IMR-90 (cell line): ENCODE data around the gene CAPN2. TPM values are rescaled to one million over a fixed set of nuclear protein-coding genes. Genes with fewer than 3 reads are reported as not detected.

Experiments
- ATAC-seq: fragments of 200-7000 bp; cut with Tn5 transposase; 2 replicates; pipeline ENCODE4 v1.9.1; 2020; ENCODE audit warnings: low read depth, mild to moderate bottlenecking, moderate library complexity
- BruUV-seq: library from RNA; stranded (reverse); fragments of 400-500 nt; replicated peaks from 2 replicates; lab custom pipeline; 2021; lab: Mats Ljungman, UMichigan
- CTCF ChIA-PET: fragments of 300-600 bp; formaldehyde crosslinking; extraction: SDS; loops from one replicate; lab custom pipeline; 2021; ENCODE audit warnings: antibody characterized with exemption; lab: Yijun Ruan, JAX
- POLR2A ChIA-PET: fragments of 300-600 bp; sonication (Branson Sonifier 250); formaldehyde crosslinking; loops from one replicate; lab custom pipeline; 2022; ENCODE audit warnings: antibody characterized with exemption; ENCODE audit not compliant: unreplicated experiment; lab: Charles Lee
- DNase-seq: peaks from one replicate; pipeline ENCODE4 v3.0.0; 2013
- H2AFZ ChIP-seq: replicated peaks from 2 replicates; pipeline ENCODE3; 2013; ENCODE audit warnings: low read length, mild to moderate bottlenecking; ENCODE audit not compliant: poor library complexity
- H2AK5ac ChIP-seq: 2 replicates; pipeline ENCODE4 v1.6.1; 2013; ENCODE audit warnings: low read depth, low read length, inconsistent platforms
- H2AK9ac ChIP-seq: replicated peaks from 2 replicates; pipeline ENCODE3; 2013; ENCODE audit warnings: mild to moderate bottlenecking, low read depth, low read length, moderate library complexity; ENCODE audit not compliant: poor library complexity
- H2BK120ac ChIP-seq: 2 replicates; pipeline ENCODE4 v1.6.1; 2013; ENCODE audit warnings: low read depth, low read length, inconsistent platforms
- H2BK15ac ChIP-seq: 3 replicates; pipeline ENCODE4 v1.6.1; 2013; ENCODE audit warnings: low read depth, low read length, inconsistent platforms
- H2BK20ac ChIP-seq: 2 replicates; pipeline ENCODE4 v1.6.1; 2013; ENCODE audit warnings: low read depth, mild to moderate bottlenecking, inconsistent platforms, low read length, moderate library complexity
- H2BK5ac ChIP-seq: 2 replicates; pipeline ENCODE4 v1.6.1; 2013; ENCODE audit warnings: mild to moderate bottlenecking, low read depth, low read length, inconsistent platforms; ENCODE audit not compliant: poor library complexity, severe bottlenecking
- H3K14ac ChIP-seq: replicated peaks from 2 replicates; pipeline ENCODE4 v1.6.1; 2013; ENCODE audit warnings: low read depth, low read length, inconsistent platforms
- H3K18ac ChIP-seq: 2 replicates; pipeline ENCODE4 v1.6.1; 2013; ENCODE audit warnings: low read depth, low read length, control low read depth
- H3K23ac ChIP-seq: 2 replicates; pipeline ENCODE4 v1.6.1; 2013; ENCODE audit warnings: low read depth, low read length, inconsistent platforms
- H3K27ac ChIP-seq: 2 replicates; pipeline ENCODE4 v1.5.1; 2013; ENCODE audit warnings: mild to moderate bottlenecking, control low read depth, low read length; ENCODE audit not compliant: insufficient read depth
- H3K27me3 ChIP-seq: 2 replicates; pipeline ENCODE4 v1.6.1; 2013; ENCODE audit warnings: low read length; ENCODE audit not compliant: control insufficient read depth, insufficient read depth
- H3K36me3 ChIP-seq: 2 replicates; pipeline ENCODE4 v1.6.1; 2013; ENCODE audit warnings: low read length, mixed read lengths; ENCODE audit not compliant: control insufficient read depth, insufficient read depth
- H3K4ac ChIP-seq: 2 replicates; pipeline ENCODE4 v1.6.1; 2013; ENCODE audit warnings: low read depth, low read length, inconsistent platforms
- H3K4me1 ChIP-seq: 2 replicates; pipeline ENCODE4 v1.6.1; 2013; ENCODE audit warnings: low read length, mixed read lengths; ENCODE audit not compliant: control insufficient read depth, insufficient read depth
- H3K4me2 ChIP-seq: 2 replicates; pipeline ENCODE4 v1.6.1; 2013; ENCODE audit warnings: low read depth, mild to moderate bottlenecking, control low read depth, low read length, moderate library complexity
- H3K4me3 ChIP-seq: 2 replicates; pipeline ENCODE4 v1.5.1; 2013; ENCODE audit warnings: low read depth, mild to moderate bottlenecking, control low read depth, low read length, moderate library complexity; ENCODE audit not compliant: insufficient read depth
- H3K56ac ChIP-seq: 2 replicates; pipeline ENCODE4 v1.6.1; 2013; ENCODE audit warnings: low read length, inconsistent platforms; ENCODE audit not compliant: insufficient read depth; ENCODE audit errors: extremely low read depth
- H3K79me1 ChIP-seq, 2 experiments: 2 replicates each; pipeline ENCODE4 v1.6.1; 2013; ENCODE audit warnings: low read length in 2 of 2, inconsistent platforms in 1 of 2, low read depth in 1 of 2
- H3K9ac ChIP-seq: 2 replicates; pipeline ENCODE4 v1.6.1; 2013; ENCODE audit warnings: low read depth, low read length, control low read depth
- H3K9me1 ChIP-seq: 2 replicates; pipeline ENCODE4 v1.6.1; 2013; ENCODE audit warnings: low read length, inconsistent platforms; ENCODE audit not compliant: insufficient read depth
- H3K9me3 ChIP-seq: 2 replicates; pipeline ENCODE4 v1.6.1; 2013; ENCODE audit warnings: low read length; ENCODE audit not compliant: control insufficient read depth, insufficient read depth
- H4K20me1 ChIP-seq: 2 replicates; pipeline ENCODE4 v1.6.1; 2013; ENCODE audit warnings: low read length, inconsistent platforms; ENCODE audit not compliant: insufficient read depth
- H4K5ac ChIP-seq: 2 replicates; pipeline ENCODE4 v1.6.1; 2013; ENCODE audit warnings: mild to moderate bottlenecking, low read depth, low read length, control low read depth
- H4K8ac ChIP-seq, 2 experiments: 2 replicates each; pipeline ENCODE4 v1.6.1; 2013; ENCODE audit warnings: low read depth in 2 of 2, low read length in 2 of 2, control low read depth in 1 of 2, inconsistent platforms in 1 of 2
- H4K91ac ChIP-seq: 2 replicates; pipeline ENCODE4 v1.6.1; 2013; ENCODE audit warnings: low read depth, low read length, inconsistent platforms; ENCODE audit not compliant: insufficient read depth
- CEBPB ChIP-seq: IDR thresholded peaks from 2 replicates; pipeline ENCODE4 v1.6.1; 2012; ENCODE audit warnings: low read depth, low read length, improper control_type of control experiment
- CHD1 ChIP-seq: IDR thresholded peaks from 2 replicates; pipeline ENCODE4 v1.6.1; 2012; ENCODE audit warnings: low read depth, low read length, improper control_type of control experiment
- MAFK ChIP-seq: IDR thresholded peaks from 2 replicates; pipeline ENCODE4 v1.6.1; 2012; ENCODE audit warnings: low read depth, low read length, improper control_type of control experiment
- NFE2L2 ChIP-seq: fragments of 150-350 bp; IDR thresholded peaks from 2 replicates; pipeline ENCODE4 v1.6.1; 2016; ENCODE audit warnings: low read depth, mild to moderate bottlenecking, low read length
- POLR2A ChIP-seq: IDR thresholded peaks from 2 replicates; pipeline ENCODE4 v1.6.1; 2012; ENCODE audit warnings: mild to moderate bottlenecking, low read depth, low read length
- RFX5 ChIP-seq: IDR thresholded peaks from 2 replicates; pipeline ENCODE4 v1.8.0; 2012; ENCODE audit warnings: low read depth, mild to moderate bottlenecking, low read length, moderate library complexity
- USF2 ChIP-seq: fragments of 150-350 bp; IDR thresholded peaks from 2 replicates; pipeline ENCODE4 v1.6.1; 2017; ENCODE audit warnings: mild to moderate bottlenecking, antibody characterized with exemption, low read length, low read depth
- WGBS, 2 experiments: methylation state at CpG; one replicate each; pipeline versions ENCODE4 v1.1.5 to v1.1.7; 2013; ENCODE audit warnings: missing lambda C conversion rate in 2 of 2; ENCODE audit not compliant: insufficient read length in 1 of 2; ENCODE audit errors: extremely low coverage in 2 of 2; 5-methylcytosine and 5-hydroxymethylcytosine counted together
- dilution Hi-C: fragments of 300-500 bp; cut with HindIII; formaldehyde crosslinking; loops from one replicate; pipeline ENCODE4 v1.14.3; 2018; ENCODE audit warnings: low sequenced_read_pairs; ENCODE audit not compliant: unreplicated experiment
- in situ Hi-C: fragments of 300-500 bp; cut with MboI; formaldehyde crosslinking; loops from 3 replicates; pipeline ENCODE4 v1.14.3; 2019; ENCODE audit warnings: low sequenced_read_pairs, inconsistent platforms, mixed read lengths
- intact Hi-C: fragments of 100-400 bp; cut with micrococcal nuclease; formaldehyde crosslinking; loops from 2 replicates; pipeline ENCODE4 v1.10.0; 2022
- polyA plus RNA-seq, 3 experiments: library from polyadenylated mRNA; depleted of rRNA; stranded (reverse); fragments of >200 nt; gene quantifications; 2 replicates each; pipeline ENCODE4 v1.2.3, GENCODE V29; 2012; ENCODE audit warnings: low replicate concordance in 1 of 3
- total RNA-seq: library from RNA; depleted of rRNA; stranded (reverse); fragments of >200 nt; gene quantifications from 2 replicates; pipeline ENCODE4 v1.2.3, GENCODE V29; 2012

Gene CAPN2
- total and polyA plus RNA-seq, 2 of the 4 experiments (the other 2 are of a cell fraction) = 339 to 430 TPM

- TF ChIP-seq USF2 (no peak), POLR2A (no peak)
These were observed 28.5 kb upstream of the CAPN2 start (continued) for GRCh38 chr1:223683586-223684487.

GRCh38 chr1:223684488-223684792 lies 27.9 kb upstream of the CAPN2 start:
- no peak overlapping the region for H2BK120ac ChIP-seq
- intact Hi-C loops (loop anchor here (1.0 to 5.0 kb wide), 4 partner anchors 154 to 946 kb away; no protein-coding TSS in a partner anchor), dilution Hi-C loops (no loop called here), in situ Hi-C loops (loop anchor here (5.0 kb wide), 1 partner anchor 547 kb away; no protein-coding TSS in a partner anchor)
- H4K5ac ChIP-seq = no peak overlapping the region
- DNase-seq = no peak
- no peaks in the 10 kb centered on the region for H3K9me1 ChIP-seq
- POLR2A ChIA-PET = no interaction called here
- no peak overlapping the region for H2BK15ac ChIP-seq
- no peak overlapping the region for H3K56ac ChIP-seq
- H3K4me2 ChIP-seq = no peak overlapping the region
- no peak overlapping the region for H4K91ac ChIP-seq
- CTCF ChIA-PET = interaction anchor here (1.9 kb wide), 1 partner anchor 551 kb away, joined by 5 read pairs; no protein-coding TSS in a partner anchor
- H4K8ac ChIP-seq = no peak overlapping the region
- peaks cover 26% of the 10 kb centered on the region for H3K27me3 ChIP-seq
- 33% methylated on average over 1 of the region's 3 CpGs; no CpG with 5 or more reads in 1 of the 2 experiments for WGBS, 2 experiments
- H3K9ac ChIP-seq = no peak overlapping the region
- H3K18ac ChIP-seq = no peak overlapping the region
- H2BK5ac ChIP-seq = no peak overlapping the region
- no peak overlapping the region for H3K23ac ChIP-seq
- no peak overlapping the region for H2AK5ac ChIP-seq
- no peak overlapping the region for H3K4ac ChIP-seq
- no peak overlapping the region for H3K4me3 ChIP-seq
- H3K79me1 ChIP-seq = no peaks in the 10 kb centered on the region
- no peak for ATAC-seq
- no peaks in the 10 kb centered on the region for H3K36me3 ChIP-seq
- no peak overlapping the region for H2BK20ac ChIP-seq
- H4K20me1 ChIP-seq = no peaks in the 10 kb centered on the region
- H3K9me3 ChIP-seq = no peaks in the 10 kb centered on the region
- H2AK9ac ChIP-seq = no peak overlapping the region
- BruUV-seq = no TSS peak
- no peak for TF ChIP-seq CHD1
- TF ChIP-seq POLR2A = no peak
- TF ChIP-seq CEBPB = no peak
- no peak for TF ChIP-seq RFX5
- TF ChIP-seq MAFK = no peak
- TF ChIP-seq NFE2L2 = no peak
- no peak overlapping the region for H2AFZ ChIP-seq
- H3K27ac ChIP-seq = no peak overlapping the region
- H3K4me1 ChIP-seq = no peaks in the 10 kb centered on the region
- no peak overlapping the region for H3K14ac ChIP-seq
